OCI-LY7 (cell line): ENCODE measurements around the gene EMC9.

ENCODE experiments used
- CTCF ChIP-seq: fragments of 200-600 bp; sonication (generic); conservative IDR thresholded peaks from 2 replicates; pipeline ENCODE4 v1.5.1; 2014; ENCODE audit warnings: mild to moderate bottlenecking, antibody characterized with exemption, low read length, moderate library complexity, mixed read lengths
- EZH2phosphoT487 ChIP-seq: fragments of 200-600 bp; sonication (generic); IDR thresholded peaks from 2 replicates; pipeline ENCODE4 v1.6.1; 2018; ENCODE audit warnings: low read depth, borderline replicate concordance, mild to moderate bottlenecking, mixed run types, antibody characterized with exemption, low read length, moderate library complexity, mixed read lengths

GRCh38 chr14:24150567-24150966 is 9.2 kb upstream of the EMC9 start:
- TF ChIP-seq CTCF (no peak), EZH2phosphoT487 (no peak)
